Left lobe of liver (tissue), 2 donors: Measurements from ENCODE around the gene L1CAM. TPM values are rescaled to one million over a fixed set of nuclear protein-coding genes. Genes with fewer than 3 reads are reported as not detected.

Experiments used
- ATAC-seq: fragments of 200-7000 bp; cut with Tn5 transposase; one replicate; pipeline ENCODE4 v1.9.1; 2020; ENCODE audit warnings: mild to moderate bottlenecking, moderate library complexity
- DNase-seq: peaks from one replicate; pipeline ENCODE4 v3.0.0-alpha.2; 2020; ENCODE audit warnings: low spot score
- total RNA-seq: library from RNA; stranded (reverse); gene quantifications from one replicate; pipeline ENCODE4 v1.2.1, GENCODE V29; 2021
- donor health status: DM: no; HTN: no; CAD: no; lungs with moderate emphysema.
- donor health status: DM: no; HTN: yes; CAD: no.

Gene L1CAM
- total RNA-seq, 1 donor from 2014 or later = 0.88 TPM

DNA sequence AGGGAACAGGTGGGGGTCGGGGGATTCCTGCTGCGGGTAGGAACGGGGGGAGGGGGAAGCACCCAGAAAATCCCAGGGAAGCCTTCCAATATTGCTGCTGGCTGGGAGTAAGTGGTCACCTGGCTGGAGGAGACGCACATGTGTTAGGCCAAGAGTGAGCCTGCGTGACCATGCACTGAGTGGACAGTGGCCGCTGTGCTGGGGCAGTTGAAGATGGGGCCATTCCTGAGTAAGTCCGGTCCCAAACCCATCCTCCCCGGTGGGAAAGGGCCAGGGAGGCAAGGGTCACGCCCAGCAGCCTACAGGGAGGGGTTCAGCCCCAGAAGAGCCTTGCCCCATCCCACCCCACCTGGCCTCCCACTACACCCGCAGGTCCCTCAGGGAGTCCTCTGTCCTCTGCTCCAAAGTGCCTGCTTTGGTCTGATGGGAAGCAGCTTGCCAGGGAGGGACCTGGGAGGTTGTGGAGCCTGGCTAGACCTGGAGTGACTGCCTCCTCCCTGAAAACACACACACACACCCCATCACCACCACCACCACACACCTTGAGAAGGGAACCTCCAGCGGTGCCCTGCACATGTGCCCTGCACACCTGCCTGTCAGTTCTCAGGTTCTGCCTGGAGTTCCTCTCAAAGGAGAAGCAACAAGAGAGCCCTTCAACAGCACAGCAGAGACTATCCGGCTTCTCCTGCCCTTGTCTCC, 6.1 kb downstream of the L1CAM start:
- DNase-seq (no peak), ATAC-seq (no peak)

DNA sequence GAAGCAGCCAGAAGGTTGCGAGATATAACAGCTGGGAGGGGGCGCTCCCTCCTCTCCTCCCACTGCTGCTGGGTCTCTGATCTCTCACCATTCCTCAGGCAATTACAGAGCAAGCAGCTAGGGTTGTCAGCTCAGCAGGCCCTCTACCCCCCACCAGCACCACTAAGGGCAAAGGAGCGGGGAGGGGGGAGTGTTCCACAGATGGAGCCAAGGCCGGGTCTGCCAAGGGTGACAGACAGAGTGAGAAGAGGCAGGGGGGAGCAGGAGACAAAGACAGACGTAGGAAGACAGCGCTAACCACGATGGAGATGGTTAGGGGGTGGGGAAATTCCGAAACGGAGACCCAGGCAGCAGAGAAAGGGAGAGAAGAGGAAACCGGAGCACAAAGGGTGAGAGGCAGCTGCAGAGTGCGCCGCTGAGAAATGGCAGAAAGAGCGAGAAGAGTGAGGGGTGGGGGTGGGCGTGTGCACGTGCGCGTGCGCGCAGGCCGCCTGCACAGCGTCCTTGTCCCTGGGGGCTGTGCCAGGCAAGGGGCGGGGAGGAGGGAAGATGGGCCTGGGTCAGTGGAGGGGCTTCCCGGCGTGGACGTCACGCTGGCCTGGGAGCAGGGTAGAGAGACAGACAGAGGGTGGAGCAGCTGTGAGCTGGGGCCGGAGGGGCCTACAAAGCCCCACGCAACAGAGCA, 6.9 kb downstream of the L1CAM start:
- ATAC-seq = no peak
- no peak for DNase-seq

- DNase-seq (no peak), ATAC-seq (no peak)
These were observed 7.6 kb downstream of the L1CAM start for GRCh38 chrX:153878345-153878744.

DNA sequence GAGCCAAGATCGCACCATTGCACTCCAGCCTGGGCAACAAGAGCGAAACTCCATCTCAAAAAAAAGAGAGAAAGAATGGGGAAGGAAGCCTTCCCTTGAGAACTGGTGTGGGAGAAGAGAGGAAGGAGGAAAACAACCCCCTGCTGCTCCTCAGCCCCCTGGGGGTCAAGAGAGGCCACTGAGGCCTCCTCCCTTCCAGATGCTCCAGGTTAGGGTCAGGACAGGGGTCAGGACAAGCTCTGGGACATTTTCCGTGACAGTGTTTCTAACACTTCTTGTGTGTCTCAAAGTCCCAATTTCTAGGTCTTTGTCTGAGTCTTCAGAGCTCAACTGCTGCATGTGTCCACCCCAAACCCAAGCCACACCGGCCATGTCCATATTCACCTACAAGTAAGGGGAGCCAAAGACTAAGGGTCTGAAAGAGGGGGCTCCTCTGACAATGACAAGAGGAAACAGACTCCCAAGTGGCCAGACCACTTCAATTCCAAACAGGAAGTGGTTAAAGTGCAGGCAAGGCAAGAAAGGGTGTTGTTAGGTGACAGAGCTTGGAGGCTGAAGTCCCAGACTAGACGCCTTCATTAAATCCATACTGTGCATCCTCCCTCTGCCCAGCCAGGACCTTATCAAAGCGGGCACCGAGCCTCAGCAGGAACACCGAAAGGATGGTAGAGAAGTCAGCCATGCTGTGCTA, 8.3 kb downstream of the L1CAM start:
- ATAC-seq (no peak), DNase-seq (no peak)

- DNase-seq (no peak), ATAC-seq (no peak)
These were observed 9.9 kb downstream of the L1CAM start for GRCh38 chrX:153876112-153876491.

DNA sequence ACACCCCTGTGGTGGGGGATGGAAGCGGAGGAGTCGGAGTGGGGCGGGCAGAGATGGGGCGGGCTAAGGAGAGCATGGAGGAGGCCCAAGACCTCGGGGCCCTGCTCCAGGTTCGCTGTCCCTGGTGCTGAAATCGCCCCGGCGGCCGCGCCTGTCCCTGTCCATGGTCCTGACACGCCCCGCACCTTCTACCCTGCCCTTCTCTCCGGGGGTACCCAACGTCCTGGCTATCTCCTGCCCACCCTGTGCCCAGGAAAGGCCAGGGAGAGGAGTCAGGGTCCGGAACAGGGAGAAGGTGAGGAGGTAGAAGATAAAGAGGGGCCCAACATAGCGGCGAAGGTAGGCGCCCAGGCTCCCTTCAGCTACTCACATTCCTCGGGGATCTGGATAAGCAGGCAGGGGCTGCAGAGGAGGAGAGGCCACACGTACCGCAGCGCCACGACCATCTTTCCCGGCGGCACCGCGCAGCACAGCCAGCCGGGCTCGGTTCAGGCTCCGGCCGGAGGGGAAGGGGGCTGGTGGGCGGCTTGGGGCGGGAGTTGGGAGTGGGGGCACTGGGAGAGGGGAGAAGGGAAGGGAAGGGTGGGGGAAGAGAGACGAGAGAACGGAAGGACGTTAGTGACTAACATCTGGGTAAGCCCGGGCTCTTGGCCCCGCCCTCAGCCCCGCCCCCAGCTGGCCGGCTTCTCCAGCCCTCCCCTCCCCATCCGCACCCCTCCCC, 10.4 kb downstream of the L1CAM start:
- ATAC-seq (peak; percentile 82), DNase-seq (no peak)

DNA sequence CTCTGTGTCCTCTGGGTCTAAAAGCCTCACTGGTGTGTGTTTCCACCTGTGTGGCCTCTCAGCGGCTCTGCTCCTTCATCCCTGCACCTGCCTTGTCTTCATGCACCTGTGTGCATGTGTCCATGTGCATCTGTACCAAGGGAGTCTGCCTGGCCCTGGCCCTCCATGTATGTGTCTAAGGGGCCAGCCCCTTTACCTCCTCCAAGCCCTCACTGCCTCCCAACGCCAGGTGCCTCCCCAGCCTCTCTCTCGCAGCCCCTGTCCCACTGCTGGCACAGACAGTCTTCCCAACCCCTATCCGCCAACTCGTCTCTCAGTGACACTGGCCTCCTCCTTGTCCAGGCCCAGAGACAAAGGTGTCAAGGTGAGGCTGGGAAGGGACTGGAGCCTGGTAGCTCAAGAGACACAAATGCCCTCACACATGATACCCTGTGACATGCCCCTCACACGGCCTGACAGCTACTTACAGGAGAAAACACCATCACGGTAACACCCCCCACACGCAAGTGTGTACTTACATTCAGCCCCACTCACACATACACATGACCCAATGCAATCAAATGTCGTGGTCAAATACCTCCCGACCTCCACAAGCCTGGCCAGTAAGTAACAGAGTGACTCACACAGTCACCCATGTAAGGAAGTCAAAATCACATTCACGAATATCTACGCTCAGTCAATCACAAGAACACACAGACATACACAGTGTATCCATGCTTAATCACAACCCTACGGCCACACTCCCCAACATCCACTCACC, 11.4 kb downstream of the L1CAM start:
- DNase-seq (no peak), ATAC-seq (no peak)

GRCh38 chrX:153874085-153874365, 11.9 kb downstream of the L1CAM start:
- DNase-seq (no peak), ATAC-seq (no peak)

DNA sequence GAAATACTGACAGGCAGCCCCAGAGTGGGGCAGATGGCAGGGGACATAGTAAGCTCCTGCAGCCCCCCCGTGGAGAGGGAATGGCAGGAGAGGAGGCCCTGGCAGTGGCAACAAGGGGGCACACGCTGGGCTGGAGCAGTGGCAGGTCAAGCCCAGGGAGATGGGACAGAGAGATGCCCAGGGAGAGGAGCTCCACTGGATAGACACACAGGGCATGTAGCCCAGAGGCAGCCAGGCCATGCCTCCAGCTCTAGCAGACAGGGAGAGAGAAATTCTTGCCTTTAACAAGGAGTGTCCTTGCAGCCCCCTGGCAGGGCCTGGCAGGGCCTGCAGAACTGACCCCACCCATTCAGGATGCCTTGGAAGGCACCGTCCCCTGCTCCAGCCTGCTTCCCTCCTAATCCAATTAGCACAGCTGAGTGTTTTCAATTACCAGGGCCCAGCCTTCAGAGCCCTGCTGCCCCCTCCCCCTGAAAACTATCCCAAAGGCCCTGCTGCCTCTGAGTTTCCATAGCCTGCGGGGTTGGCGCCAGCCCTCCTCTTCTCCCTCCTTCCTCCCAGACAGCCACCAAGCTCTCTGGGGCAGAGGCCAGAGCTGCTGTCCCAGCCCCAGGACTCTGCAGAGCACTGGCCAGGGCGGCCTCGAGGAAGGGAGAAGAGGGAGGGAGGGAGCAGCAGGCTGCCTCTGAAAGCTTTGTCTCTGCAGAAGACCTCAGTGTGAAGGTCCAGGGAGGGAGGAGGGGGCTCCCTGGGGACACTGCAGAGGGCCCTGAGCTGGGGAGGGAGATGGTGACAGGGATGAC, 12.5 kb downstream of the L1CAM start:
- no peak for DNase-seq

DNA sequence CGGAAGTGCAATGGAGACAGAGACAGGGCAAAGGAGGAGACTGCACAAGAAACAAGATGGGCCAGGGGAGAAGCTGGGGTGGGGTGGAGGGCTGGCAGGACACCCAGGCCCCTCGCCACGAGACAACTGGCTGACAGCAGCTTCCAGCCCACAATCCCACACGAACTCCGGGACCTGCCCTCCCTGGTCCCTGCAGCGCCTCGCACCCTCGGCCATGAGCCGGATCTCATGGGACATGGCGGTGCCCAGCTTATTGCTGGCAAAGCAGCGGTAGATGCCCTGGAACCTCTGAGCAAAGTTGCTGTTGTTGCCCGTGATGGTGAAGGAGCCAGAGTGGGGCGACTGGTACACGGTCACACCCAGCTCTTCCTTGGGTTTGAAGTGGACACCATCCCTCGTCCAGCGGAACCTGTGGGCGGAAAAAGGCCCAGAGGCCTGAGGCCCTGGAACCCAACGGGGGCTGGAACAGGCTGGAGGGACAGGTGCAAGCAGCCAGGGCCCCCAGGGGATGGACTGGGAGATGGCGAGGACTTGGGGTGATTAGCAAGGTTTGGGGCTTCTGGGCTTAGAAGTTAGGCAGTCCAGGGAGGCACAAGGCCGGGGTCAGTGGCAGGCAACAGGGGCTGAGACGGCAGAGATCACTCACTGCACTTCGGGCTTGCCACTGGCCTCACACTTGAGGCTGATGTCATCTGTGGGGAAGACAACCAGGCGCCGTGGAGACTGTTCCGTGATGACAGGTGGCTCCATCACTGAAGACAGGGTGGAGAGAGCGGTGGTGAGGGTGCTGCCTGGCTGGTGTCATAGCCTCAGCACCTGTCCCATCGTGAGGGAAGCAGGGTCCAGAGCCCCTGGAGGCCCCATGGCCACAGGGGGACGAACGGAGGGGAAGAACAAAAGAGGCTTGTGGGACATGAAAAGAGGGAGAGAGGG, 13.8 kb downstream of the L1CAM start:
- DNase-seq = no peak
- ATAC-seq = no peak

More for the DNA sequence above, 12.5 kb downstream of the L1CAM start:
- ATAC-seq = no peak

DNA sequence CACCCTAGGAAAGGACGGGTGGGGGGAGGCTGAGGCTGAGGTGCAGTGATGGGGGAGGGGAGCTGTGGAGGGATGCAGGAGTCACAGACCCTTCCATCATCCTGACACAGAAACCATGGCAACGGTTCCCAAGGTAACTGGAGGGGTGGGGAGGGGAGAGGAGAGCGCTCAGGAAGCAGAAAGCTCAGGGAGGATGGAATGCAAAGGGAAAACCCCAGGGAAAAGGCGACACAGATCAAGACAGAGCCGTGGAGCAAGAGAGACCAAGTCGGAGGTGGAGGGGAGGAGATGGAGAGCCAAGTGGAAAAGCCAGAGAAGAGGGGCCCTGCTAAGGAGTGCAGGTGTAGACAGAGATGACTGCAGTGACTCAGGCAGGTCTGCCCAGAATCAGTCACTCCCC, 14.5 kb downstream of the L1CAM start:
- ATAC-seq = no peak

DNA sequence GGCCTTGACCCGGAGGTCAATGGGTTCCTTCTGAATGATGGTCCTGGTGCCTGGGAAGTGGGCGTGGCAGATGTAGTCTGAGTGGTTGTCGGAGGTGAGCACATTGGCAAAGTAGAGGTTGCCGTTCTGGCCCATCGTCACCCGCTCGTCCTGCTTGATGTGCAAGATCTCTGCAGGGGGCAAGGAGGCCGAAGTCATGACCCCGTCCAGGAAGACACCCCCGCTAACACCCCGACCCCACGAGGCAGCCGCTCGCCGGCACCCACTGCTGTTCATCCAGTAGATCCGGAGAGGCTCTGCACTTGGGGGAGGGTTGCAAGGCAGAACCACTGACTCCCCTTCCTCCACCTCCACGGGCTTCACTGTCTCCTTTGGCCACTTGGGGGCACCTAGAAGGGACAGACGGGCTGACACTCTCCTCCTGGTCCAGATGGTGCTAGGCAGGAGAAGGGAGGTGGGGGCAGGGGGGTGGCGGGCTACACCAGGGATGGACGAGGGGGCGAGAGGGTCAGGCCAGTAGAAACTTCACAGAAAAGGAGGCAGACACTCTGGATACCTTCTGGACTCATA, 15.1 kb downstream of the L1CAM start:
- ATAC-seq (no peak), DNase-seq (no peak)

More for the DNA sequence above, 14.5 kb downstream of the L1CAM start:
- no peak for DNase-seq

DNA sequence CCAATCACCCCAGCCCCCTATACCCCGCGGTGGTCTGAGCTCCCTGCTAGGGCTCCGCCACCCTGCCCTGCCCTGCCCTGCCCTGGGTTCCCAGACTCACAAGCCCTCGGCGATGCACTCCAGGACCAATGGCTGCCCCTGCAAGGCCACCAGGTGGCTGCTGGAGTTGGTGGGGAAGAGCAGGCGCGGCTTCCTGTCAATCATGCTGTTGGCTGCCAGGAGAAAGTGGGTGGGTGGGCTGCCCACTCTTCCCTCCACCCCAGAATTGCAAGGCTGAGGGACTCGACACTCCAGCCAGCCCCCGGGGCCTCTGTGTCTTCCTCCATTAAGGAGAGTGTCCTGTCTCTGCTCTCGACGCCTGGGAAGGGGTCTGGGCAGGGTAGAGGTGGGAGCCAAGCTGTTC, 15.7 kb downstream of the L1CAM start:
- ATAC-seq (no peak), DNase-seq (no peak)

DNA sequence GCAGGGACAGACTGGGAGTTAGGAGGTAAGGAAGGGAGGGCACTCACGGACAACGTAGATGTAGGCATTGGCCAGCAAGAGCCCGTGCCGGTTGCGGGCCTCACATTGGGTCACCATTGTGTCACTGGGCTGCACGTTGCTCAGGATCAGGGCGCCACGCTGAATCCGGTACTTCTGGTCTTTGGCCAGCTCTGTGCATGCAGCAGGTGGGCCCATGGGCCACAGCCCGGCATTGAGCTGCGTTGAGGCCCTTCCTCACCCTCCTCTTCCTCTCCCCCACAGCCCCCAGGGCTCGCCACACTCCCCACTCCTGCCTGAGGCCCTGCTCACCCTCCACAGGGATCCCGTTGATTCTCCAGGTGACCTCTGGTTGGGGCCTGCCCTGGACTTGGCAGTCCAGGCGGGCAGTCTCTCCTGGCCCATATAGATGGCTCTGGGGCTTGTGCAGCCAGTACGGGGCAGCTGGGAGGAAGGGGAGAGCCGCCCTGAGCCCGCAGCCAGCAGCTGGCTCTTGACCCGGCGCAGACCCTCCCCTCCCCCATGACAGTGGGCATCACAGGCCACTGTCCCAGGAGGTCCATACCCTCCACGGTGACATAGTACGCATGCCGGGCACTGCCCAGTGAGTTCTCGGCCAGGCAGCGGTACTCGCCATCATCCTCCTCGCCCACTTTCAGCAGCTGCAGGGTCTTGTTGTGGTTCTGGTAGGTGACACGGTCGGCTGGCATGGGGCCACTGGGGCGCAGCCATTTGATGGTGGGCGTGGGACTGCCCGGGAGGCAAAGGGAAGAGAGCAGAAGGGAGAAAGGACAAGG, 16.3 kb downstream of the L1CAM start:
- ATAC-seq = no peak
- no peak for DNase-seq

DNA sequence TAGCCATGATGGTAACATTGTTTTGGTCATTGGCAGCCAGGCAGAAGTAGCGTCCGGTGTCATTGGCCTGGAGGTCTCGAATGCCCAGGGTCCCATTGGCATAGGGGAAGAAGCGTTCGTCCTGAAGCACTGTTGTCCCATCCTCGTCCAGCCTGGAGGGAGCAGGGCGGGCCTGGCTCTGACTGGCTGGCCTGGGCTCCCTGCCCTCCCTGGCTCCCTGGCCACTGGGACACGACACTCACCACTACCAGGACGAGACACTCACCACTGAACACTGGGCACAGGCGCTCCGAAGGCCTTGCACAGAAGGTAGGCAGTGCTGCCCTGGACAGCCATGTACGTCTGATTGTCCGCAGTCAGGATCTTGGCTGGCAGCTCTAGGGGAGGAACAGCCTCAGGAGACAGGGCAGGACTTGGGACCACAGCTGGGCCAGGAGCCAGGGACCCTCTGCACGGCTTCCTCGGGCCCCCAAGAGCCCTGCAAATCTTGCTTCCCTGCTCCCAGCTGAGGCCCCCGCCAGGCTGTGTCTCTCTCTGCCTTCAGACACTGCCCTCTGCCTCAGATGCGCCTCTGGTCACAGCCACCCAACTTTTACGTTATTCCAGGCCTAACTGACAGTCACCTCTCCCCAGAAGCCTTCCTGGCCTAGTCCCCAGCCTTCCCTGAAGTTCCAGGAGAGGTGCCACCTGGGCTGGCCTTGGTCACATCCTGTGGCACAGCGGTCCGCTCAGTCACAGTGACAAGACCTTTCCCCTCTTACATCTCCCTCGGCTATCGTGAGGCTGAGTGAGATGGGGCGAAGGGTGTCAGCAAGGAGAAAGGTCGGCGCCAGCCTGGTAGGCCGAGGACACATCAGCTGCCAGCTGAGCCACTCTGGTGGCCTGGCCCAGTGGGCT, 17.1 kb downstream of the L1CAM start:
- ATAC-seq (no peak), DNase-seq (no peak)

- ATAC-seq = no peak
- no peak for DNase-seq
These were observed 18.3 kb downstream of the L1CAM start for GRCh38 chrX:153867671-153868070.

DNA sequence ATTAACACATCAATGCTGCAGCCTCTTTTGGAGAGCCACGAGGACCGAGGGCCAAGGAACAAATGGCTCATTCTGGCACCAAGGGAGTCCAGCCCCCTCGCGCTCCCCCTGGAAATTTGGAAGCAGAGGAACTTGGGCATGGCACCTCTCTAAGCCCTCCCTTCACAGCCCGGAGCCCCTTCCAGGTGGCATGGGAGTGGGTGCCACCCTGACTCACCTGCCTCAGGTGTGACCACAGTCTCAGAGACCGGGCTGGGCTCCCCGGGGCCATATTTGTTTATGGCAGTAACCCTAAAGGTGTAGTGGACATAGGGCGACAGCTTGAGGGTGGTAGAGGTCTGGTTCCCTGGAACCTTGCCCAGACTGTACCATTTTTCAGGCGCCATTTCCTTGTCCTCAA, 18.8 kb downstream of the L1CAM start:
- DNase-seq = no peak
- ATAC-seq = no peak
